Peyer's patch (tissue), 4 donors: ENCODE measurements around the gene CCDC174.

Experiments
- POLR2A ChIP-seq, 2 donors: fragments of 450-650 bp; IDR thresholded peaks; one replicate each; pipeline ENCODE4 v1.5.1; 2017; ENCODE audit warnings: antibody characterized with exemption in 2 of 2, mild to moderate bottlenecking in 2 of 2, moderate library complexity in 2 of 2
- TF ChIP-seq, protein P1 (sequence below), 6 experiments: fragments of 450-650 bp in 4 of 6; fragments of 200-600 bp in 2 of 6; sonication (generic) in 1 of 6; IDR thresholded peaks; one replicate each; pipeline ENCODE4 v1.5.1; 2017 to 2019; ENCODE audit warnings: antibody characterized with exemption in 6 of 6, mild to moderate bottlenecking in 3 of 6, moderate library complexity in 1 of 6

DNA sequence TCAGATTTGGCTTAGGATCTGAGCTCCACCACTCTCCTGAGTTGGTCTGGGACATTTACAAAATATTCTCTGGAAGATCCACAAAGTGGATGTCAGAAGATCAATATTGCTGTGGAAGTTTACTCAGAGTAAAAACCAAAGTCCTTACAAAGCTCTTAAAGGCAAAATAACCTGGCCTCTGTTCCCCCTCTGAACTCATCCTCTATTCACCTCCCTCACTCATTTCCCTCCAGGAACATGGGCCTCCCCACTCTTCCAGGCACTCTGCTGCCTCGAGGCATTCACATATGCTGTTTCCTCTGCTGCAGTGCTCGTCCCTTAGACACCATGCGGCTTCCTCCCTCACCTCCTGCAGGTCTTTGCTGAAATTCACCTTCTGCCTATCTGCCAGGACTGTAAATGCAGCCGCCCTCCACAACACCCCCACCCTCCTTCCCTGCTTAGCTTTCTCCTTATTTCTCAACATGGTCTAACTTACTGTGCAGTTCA lies 19.1 kb upstream of the CCDC174 start:
- TF ChIP-seq, protein P1, sequence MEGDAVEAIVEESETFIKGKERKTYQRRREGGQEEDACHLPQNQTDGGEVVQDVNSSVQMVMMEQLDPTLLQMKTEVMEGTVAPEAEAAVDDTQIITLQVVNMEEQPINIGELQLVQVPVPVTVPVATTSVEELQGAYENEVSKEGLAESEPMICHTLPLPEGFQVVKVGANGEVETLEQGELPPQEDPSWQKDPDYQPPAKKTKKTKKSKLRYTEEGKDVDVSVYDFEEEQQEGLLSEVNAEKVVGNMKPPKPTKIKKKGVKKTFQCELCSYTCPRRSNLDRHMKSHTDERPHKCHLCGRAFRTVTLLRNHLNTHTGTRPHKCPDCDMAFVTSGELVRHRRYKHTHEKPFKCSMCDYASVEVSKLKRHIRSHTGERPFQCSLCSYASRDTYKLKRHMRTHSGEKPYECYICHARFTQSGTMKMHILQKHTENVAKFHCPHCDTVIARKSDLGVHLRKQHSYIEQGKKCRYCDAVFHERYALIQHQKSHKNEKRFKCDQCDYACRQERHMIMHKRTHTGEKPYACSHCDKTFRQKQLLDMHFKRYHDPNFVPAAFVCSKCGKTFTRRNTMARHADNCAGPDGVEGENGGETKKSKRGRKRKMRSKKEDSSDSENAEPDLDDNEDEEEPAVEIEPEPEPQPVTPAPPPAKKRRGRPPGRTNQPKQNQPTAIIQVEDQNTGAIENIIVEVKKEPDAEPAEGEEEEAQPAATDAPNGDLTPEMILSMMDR (IDR thresholded peaks at IDR 0.05), result no peak
- no peak for TF ChIP-seq POLR2A (IDR thresholded peaks at IDR 0.05)
